Measurements from ENCODE around the gene ACTR6.

ACTR6 gene

DNA sequence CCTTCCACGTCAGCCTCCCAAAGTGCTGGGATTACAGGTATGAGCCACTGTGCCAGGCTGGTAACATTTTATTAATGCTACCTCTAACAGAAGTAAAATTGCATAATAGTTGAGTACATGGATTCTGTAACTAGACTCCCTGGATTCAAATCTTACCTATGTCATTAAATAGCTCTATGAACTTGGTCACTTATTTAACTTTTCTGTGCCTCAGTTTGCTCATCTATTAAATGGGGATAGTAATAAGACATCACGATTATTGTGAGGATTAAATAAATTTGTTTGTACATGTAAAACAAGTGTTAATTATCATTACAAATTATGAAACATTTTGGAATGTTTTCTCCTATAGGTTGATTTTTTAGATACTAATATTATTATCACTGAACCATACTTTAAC, 6.7 kb downstream of the ACTR6 start:
- no peak overlapping the region for H3K4me3 ChIP-seq (ENCODE audit: low read length)
- no peak for DNase-seq (ENCODE audit: low read depth)
- TF ChIP-seq, protein P1, sequence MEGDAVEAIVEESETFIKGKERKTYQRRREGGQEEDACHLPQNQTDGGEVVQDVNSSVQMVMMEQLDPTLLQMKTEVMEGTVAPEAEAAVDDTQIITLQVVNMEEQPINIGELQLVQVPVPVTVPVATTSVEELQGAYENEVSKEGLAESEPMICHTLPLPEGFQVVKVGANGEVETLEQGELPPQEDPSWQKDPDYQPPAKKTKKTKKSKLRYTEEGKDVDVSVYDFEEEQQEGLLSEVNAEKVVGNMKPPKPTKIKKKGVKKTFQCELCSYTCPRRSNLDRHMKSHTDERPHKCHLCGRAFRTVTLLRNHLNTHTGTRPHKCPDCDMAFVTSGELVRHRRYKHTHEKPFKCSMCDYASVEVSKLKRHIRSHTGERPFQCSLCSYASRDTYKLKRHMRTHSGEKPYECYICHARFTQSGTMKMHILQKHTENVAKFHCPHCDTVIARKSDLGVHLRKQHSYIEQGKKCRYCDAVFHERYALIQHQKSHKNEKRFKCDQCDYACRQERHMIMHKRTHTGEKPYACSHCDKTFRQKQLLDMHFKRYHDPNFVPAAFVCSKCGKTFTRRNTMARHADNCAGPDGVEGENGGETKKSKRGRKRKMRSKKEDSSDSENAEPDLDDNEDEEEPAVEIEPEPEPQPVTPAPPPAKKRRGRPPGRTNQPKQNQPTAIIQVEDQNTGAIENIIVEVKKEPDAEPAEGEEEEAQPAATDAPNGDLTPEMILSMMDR (IDR thresholded peaks at IDR 0.05; ENCODE audit: insufficient read depth, low read depth, low read length, missing control alignments): no peak

DNA sequence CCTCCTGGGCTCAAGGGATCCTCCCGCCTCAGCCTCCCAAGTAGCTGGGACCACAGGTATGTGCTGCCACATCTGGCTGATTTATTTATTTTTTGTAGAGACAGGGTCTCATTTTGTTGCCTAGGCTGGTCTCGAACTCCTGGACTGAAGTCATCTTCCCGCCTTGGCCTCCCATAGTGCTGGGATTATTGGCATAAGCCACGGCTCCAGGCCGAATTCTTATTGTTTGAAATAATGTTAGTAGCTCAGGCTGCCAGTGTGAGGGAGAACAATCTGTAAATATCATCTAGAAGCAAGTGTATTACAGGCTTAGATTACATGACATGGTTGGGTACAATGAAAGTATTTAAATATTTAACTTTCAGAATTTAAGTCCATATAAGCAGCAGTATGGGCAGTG, 8.2 kb downstream of the ACTR6 start:
- TF ChIP-seq, protein P1 (IDR thresholded peaks at IDR 0.05; ENCODE audit: insufficient read depth, low read depth, low read length, missing control alignments): no peak
- no peak for DNase-seq (ENCODE audit: low read depth)
- no peak overlapping the region for H3K4me3 ChIP-seq (ENCODE audit: low read length)

DNA sequence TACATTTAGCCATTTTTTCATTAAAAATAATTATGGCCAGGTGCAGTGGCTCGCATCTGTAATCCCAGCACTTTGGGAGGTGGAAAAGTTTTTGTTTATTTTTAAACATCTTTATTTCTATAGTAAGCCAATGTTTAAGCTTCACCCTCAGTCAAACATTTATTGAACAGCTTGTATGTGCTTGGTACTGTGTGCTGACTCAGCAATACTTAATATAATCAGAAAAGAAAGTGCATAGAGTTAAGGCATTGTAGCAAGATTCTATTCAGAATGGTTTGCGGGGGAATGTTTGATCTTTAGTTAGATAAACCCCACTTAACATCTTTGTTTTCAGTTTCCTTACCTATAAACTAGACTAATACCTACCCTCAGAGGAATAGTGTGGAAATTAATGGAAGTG, 11.1 kb downstream of the ACTR6 start:
- TF ChIP-seq, protein P1 (IDR thresholded peaks at IDR 0.05; ENCODE audit: insufficient read depth, low read depth, low read length, missing control alignments): no peak
- DNase-seq (ENCODE audit: low read depth): no peak
- no peak overlapping the region for H3K4me3 ChIP-seq (ENCODE audit: low read length)

DNA sequence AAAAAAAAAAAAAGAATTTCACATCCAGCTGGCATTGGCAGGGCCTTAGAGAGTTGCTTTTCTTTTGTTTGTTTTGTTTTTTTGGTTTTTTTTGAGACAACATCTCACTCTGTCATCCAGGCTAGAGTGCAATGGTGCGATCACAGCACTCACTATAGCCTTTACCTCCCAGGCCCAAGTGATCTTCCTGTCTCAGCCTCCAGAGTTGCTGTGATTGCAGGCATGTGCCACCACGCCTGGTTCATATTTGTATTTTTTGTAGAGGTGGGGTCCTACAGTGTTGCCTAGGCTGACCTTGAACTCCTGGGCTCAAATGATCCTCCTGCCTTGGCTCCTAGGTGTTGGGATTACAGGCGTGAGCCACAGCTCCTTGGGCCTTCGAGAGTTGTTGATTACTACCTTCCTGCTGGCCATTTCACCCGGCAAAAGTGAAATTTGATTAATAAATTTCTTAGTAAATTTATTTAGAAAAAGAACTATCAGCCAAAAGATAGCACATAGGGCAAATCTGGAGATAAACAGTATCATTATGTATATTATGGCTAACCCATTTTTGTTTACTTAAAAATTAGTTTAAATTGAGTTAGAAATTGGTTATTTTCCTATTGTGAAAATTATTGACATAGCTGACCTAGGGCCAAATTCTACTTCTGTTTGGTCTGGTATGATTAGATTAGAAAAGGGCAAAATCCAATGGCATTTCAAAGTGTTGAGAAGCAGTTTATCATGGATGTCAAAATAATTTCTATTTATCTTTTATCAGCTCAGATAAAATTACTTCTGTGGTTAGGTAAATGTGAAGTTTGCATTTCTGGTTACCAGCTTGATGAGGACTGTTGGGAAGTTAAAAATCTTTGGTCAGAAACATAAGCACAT, 12.6 kb downstream of the ACTR6 start:
- TF ChIP-seq, protein P1 (IDR thresholded peaks at IDR 0.05; ENCODE audit: insufficient read depth, low read depth, low read length, missing control alignments): no peak
- DNase-seq (ENCODE audit: low read depth): no peak
- no peak overlapping the region for H3K4me3 ChIP-seq (ENCODE audit: low read length)

- H3K4me3 ChIP-seq (ENCODE audit: low read length): no peak overlapping the region
- no peak for DNase-seq (ENCODE audit: low read depth)
- TF ChIP-seq, protein P1 (IDR thresholded peaks at IDR 0.05; ENCODE audit: insufficient read depth, low read depth, low read length, missing control alignments): no peak
Observed at GRCh38 chr12:100214518-100214917, 13.9 kb downstream of the ACTR6 start.

DNA sequence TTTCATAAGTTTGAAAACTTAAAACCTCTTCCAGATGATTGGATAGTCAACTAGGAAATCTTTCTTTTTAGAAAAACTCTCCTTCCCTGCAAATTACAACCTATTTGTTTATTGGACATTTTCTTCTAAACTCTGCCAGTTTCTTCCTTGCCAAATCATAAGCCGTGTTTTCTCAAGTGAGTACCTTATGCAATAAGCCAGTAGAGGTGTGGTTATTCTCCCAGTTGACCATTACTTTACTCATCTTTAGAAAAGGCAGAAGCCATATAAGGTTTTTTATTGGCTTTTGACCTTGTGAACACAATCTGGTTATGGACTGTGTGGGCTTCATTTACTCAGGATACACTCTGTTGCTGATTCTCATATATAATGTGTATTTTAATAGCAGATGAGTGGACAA, 14.6 kb downstream of the ACTR6 start:
- TF ChIP-seq, protein P1 (IDR thresholded peaks at IDR 0.05; ENCODE audit: insufficient read depth, low read depth, low read length, missing control alignments): no peak
- no peak overlapping the region for H3K4me3 ChIP-seq (ENCODE audit: low read length)
- no peak for DNase-seq (ENCODE audit: low read depth)

GRCh38 chr12:100216337-100216736, 15.7 kb downstream of the ACTR6 start:
- H3K4me3 ChIP-seq (ENCODE audit: low read length): no peak overlapping the region
- no peak for DNase-seq (ENCODE audit: low read depth)
- TF ChIP-seq, protein P1 (IDR thresholded peaks at IDR 0.05; ENCODE audit: insufficient read depth, low read depth, low read length, missing control alignments): no peak
